ENCODE measurements around the gene WDFY3. TPM values are rescaled to one million over a fixed set of nuclear protein-coding genes. Genes with fewer than 3 reads are reported as not detected.

WDFY3 gene
- polyA plus RNA-seq, 1 of the 3 experiments (the other 2 are of a cell fraction): 13.8 TPM

GRCh38 chr4:84917086-84917821, 49.2 kb downstream of the WDFY3 start:
- H3K79me2 ChIP-seq (ENCODE audit: insufficient read depth): peaks cover 97% of the 10 kb centered on the region
- 75% methylated on average over 6 of the region's 6 CpGs for WGBS (ENCODE audit: low lambda C conversion rate)

More at GRCh38 chr4:84917086-84917821, 49.2 kb downstream of the WDFY3 start:
- H4K20me1 ChIP-seq (ENCODE audit: insufficient read depth): no peaks in the 10 kb centered on the region
- TF ChIP-seq NRF1 (IDR thresholded peaks at IDR 0.05; ENCODE audit: low read depth, low read length): no peak
- TF ChIP-seq MEF2A (IDR thresholded peaks at IDR 0.05; ENCODE audit: borderline replicate concordance, low read depth): no peak
- no peak for TF ChIP-seq TAF1 (IDR thresholded peaks at IDR 0.05; ENCODE audit: borderline replicate concordance, low read depth, low read length)
- no peak for TF ChIP-seq NFIC (IDR thresholded peaks at IDR 0.05; ENCODE audit: borderline replicate concordance)
- no peak for TF ChIP-seq USF2 (IDR thresholded peaks at IDR 0.05; ENCODE audit: borderline replicate concordance, low read depth, low read length)
- no peak for TF ChIP-seq IRF3 (IDR thresholded peaks at IDR 0.05; ENCODE audit: low read depth, low read length)
- no peak for TF ChIP-seq RCOR1 (IDR thresholded peaks at IDR 0.05; ENCODE audit: low read length)
- TF ChIP-seq TCF12 (IDR thresholded peaks at IDR 0.05): peak; percentile 63; the same call in 1 of the 2 replicates
- no peak for TF ChIP-seq TEAD4 (IDR thresholded peaks at IDR 0.05; ENCODE audit: borderline replicate concordance, insufficient read depth)
- no peak for TF ChIP-seq CTCF (IDR thresholded peaks at IDR 0.05)
- TF ChIP-seq JUND (IDR thresholded peaks at IDR 0.05): no peak
- peak; percentile 14; the same call in 1 of the 2 replicates for TF ChIP-seq FOSL2 (IDR thresholded peaks at IDR 0.05; ENCODE audit: borderline replicate concordance, low read depth)
- no peak for TF ChIP-seq CHD2 (IDR thresholded peaks at IDR 0.05; ENCODE audit: low read length, partially characterized antibody)
- H3K27me3 ChIP-seq (ENCODE audit: insufficient read depth): no peaks in the 10 kb centered on the region
- no peak overlapping the region for H3K9ac ChIP-seq
- no peak overlapping the region for H2AFZ ChIP-seq (ENCODE audit: low read depth)
- no peak for DNase-seq
- ChIA-PET POLR2A (no interaction called here), CTCF (interaction anchor here (0.6 to 2.0 kb wide), 3 partner anchors 15 to 45 kb away, joined by 3 to 4 read pairs (median 3); no protein-coding TSS in a partner anchor)
- peaks cover 20% of the 10 kb centered on the region for H3F3A ChIP-seq (replicated peaks; ENCODE audit: insufficient read depth)
- H3K9me2 ChIP-seq: no peaks in the 10 kb centered on the region
- H3K4me1 ChIP-seq (ENCODE audit: control insufficient read depth in 1 of 2, insufficient read depth in 2 of 2, low read depth in 1 of 2, low read length in 1 of 2): peaks cover 3 to 43% of the 10 kb centered on the region in 2 experiments; a peak in 3 of 4 replicates
- H3K27ac ChIP-seq (ENCODE audit: low read depth in 2 of 2, low read length in 1 of 2): peak overlapping the region; percentile 40 to 82; a peak in 3 of 4 replicates
- no peak overlapping the region for H3K4me3 ChIP-seq (ENCODE audit: low read depth in 2 of 2, low read length in 1 of 2)
- H3K36me3 ChIP-seq (replicated peaks in 1 of 2; ENCODE audit: control insufficient read depth in 1 of 2, insufficient read depth in 2 of 2, low read length in 1 of 2): peaks cover 6 to 29% of the 10 kb centered on the region in 2 experiments
- H3K9me3 ChIP-seq: no peaks in the 10 kb centered on the region
- peak overlapping the region; percentile 49 for H3K4me2 ChIP-seq

Measured in SK-N-SH (cell line).